ENCODE results near the gene MTHFSD. TPM values are rescaled to one million over a fixed set of nuclear protein-coding genes. Genes with fewer than 3 reads are reported as not detected.

MTHFSD gene
- total RNA-seq, 2 experiments from 2014 or later = 19.3 to 22.3 TPM

- ChIA-PET CTCF (interaction anchor here (0.6 to 2.8 kb wide), 11 partner anchors 9 to 698 kb away, joined by 3 to 20 read pairs (median 4); partner anchors contain the start of gene FOXF1), POLR2A (no interaction called here)
- Mint-ChIP-seq H3K27ac (no peak overlapping the region), H3K36me3 (ENCODE audit: low read depth) (no peaks in the 10 kb centered on the region), H3K4me1 (ENCODE audit: low read depth) (no peaks in the 10 kb centered on the region), H3K9me3 (no peaks in the 10 kb centered on the region), H3K4me3 (no peak overlapping the region), H3K27me3 (peaks cover 59% of the 10 kb centered on the region)
- ATAC-seq = no peak
- intact Hi-C loops (cut with micrococcal nuclease) = loop anchor here (2.0 to 5.0 kb wide), 2 partner anchors 177 to 446 kb away; no protein-coding TSS in a partner anchor
- DNase-seq = no peak
- TF ChIP-seq CTCF (IDR thresholded peaks at IDR 0.05) = no peak
Measured at GRCh38 chr16:86519007-86519648, 35.9 kb downstream of the MTHFSD start.

GRCh38 chr16:86517652-86518258 is 37.3 kb downstream of the MTHFSD start:
- POLR2A ChIA-PET = interaction anchor here (0.5 kb wide), 1 partner anchor 213 kb away, joined by 3 read pairs; no protein-coding TSS in a partner anchor
- H3K27ac Mint-ChIP-seq = no peak overlapping the region
- TF ChIP-seq CTCF (IDR thresholded peaks at IDR 0.05) = peak; percentile 70
- H3K4me1 Mint-ChIP-seq (ENCODE audit: low read depth) = no peaks in the 10 kb centered on the region
- H3K36me3 Mint-ChIP-seq (ENCODE audit: low read depth) = no peaks in the 10 kb centered on the region
- CTCF ChIA-PET = interaction anchor here (0.7 to 2.8 kb wide), 15 partner anchors 8 to 698 kb away, joined by 3 to 20 read pairs (median 4); partner anchors contain the start of gene FOXF1
- peaks cover 71% of the 10 kb centered on the region for H3K27me3 Mint-ChIP-seq
- H3K4me3 Mint-ChIP-seq = no peak overlapping the region
- DNase-seq (peak; percentile 68), ATAC-seq (no peak)
- intact Hi-C loops (cut with micrococcal nuclease) = loop anchor here (2.0 to 5.0 kb wide), 2 partner anchors 175 to 445 kb away; no protein-coding TSS in a partner anchor
- no peaks in the 10 kb centered on the region for H3K9me3 Mint-ChIP-seq

GRCh38 chr16:86517033-86517432 is 38.0 kb downstream of the MTHFSD start:
- ATAC-seq = no peak
- Mint-ChIP-seq H3K4me1 (ENCODE audit: low read depth) (no peaks in the 10 kb centered on the region), H3K4me3 (no peak overlapping the region), H3K27me3 (peaks cover 74% of the 10 kb centered on the region), H3K36me3 (ENCODE audit: low read depth) (no peaks in the 10 kb centered on the region), H3K9me3 (no peaks in the 10 kb centered on the region), H3K27ac (no peak overlapping the region)
- CTCF ChIA-PET = interaction anchor here (1.0 to 2.8 kb wide), 6 partner anchors 16 to 698 kb away, joined by 3 to 20 read pairs (median 6); no protein-coding TSS in a partner anchor
- intact Hi-C loops (cut with micrococcal nuclease) = loop anchor here (5.0 kb wide), 1 partner anchor 175 kb away; no protein-coding TSS in a partner anchor
- POLR2A ChIA-PET = interaction anchor here (0.5 kb wide), 1 partner anchor 213 kb away, joined by 3 read pairs; no protein-coding TSS in a partner anchor
- TF ChIP-seq CTCF (IDR thresholded peaks at IDR 0.05) = no peak
- DNase-seq = no peak

- peaks cover under 1% of the 10 kb centered on the region for H3K4me1 Mint-ChIP-seq (ENCODE audit: low read depth)
- intact Hi-C loops (cut with micrococcal nuclease) = loop anchor here (5.0 kb wide), 1 partner anchor 174 kb away; no protein-coding TSS in a partner anchor
- ChIA-PET POLR2A (no interaction called here), CTCF (interaction anchor here (1.8 to 2.8 kb wide), 3 partner anchors 175 to 472 kb away, joined by 8 to 20 read pairs (median 19); no protein-coding TSS in a partner anchor)
- no peak for TF ChIP-seq CTCF (IDR thresholded peaks at IDR 0.05)
- DNase-seq (no peak), ATAC-seq (no peak)
- H3K27ac Mint-ChIP-seq = no peak overlapping the region
- no peaks in the 10 kb centered on the region for H3K36me3 Mint-ChIP-seq (ENCODE audit: low read depth)
- no peak overlapping the region for H3K4me3 Mint-ChIP-seq
- H3K27me3 Mint-ChIP-seq = peaks cover 77% of the 10 kb centered on the region
- H3K9me3 Mint-ChIP-seq = no peaks in the 10 kb centered on the region
Measured at GRCh38 chr16:86516623-86517003, 38.4 kb downstream of the MTHFSD start.

Data from activated CD8-positive, alpha-beta T cell treated with anti-CD3 and anti-CD28 coated beads for 36 hours (primary cell).